CD14-positive monocyte (primary cell): ENCODE results near the gene NDUFS6. TPM values are rescaled to one million over a fixed set of nuclear protein-coding genes. Genes with fewer than 3 reads are reported as not detected.

ENCODE experiments used
- DNase-seq, 3 donors: peaks; one replicate each; pipeline ENCODE4 v3.0.0-alpha.2; 2011 to 2022
- H2AFZ ChIP-seq: 2 replicates; pipeline ENCODE4 v1.6.0; 2012; ENCODE audit warnings: mild to moderate bottlenecking, low read depth, low read length, inconsistent platforms; ENCODE audit not compliant: insufficient read depth, poor library complexity, severe bottlenecking
- H3K27ac ChIP-seq, 2 donors: 1 replicate in 1 of 2; 2 replicates in 1 of 2; pipeline ENCODE4 v1.5.1; 2012 to 2013; ENCODE audit warnings: low read length in 2 of 2, control low read depth in 1 of 2, inconsistent platforms in 1 of 2, low read depth in 1 of 2, mild to moderate bottlenecking in 1 of 2
- H3K27me3 ChIP-seq, 2 donors: one replicate each; pipeline versions ENCODE4 v1.6.0 to v1.6.1; 2011 to 2013; ENCODE audit warnings: low read length in 2 of 2; ENCODE audit not compliant: control insufficient read depth in 2 of 2, insufficient read depth in 2 of 2
- H3K36me3 ChIP-seq, 2 donors: replicated peaks in 1 of 2; 1 replicate in 1 of 2; 2 replicates in 1 of 2; pipeline versions ENCODE4 v1.5.1 to v1.6.1; 2012 to 2013; ENCODE audit warnings: low read length in 2 of 2, control low read depth in 1 of 2, inconsistent platforms in 1 of 2, mild to moderate bottlenecking in 1 of 2; ENCODE audit not compliant: insufficient read depth in 2 of 2, control insufficient read depth in 1 of 2
- H3K4me1 ChIP-seq, 2 donors: 1 replicate in 1 of 2; 2 replicates in 1 of 2; pipeline versions ENCODE4 v1.5.1 to v1.6.1; 2012 to 2013; ENCODE audit warnings: low read length in 2 of 2, control low read depth in 1 of 2, inconsistent platforms in 1 of 2, mild to moderate bottlenecking in 1 of 2, moderate library complexity in 1 of 2; ENCODE audit not compliant: insufficient read depth in 2 of 2, control insufficient read depth in 1 of 2
- H3K4me2 ChIP-seq: replicated peaks from 2 replicates; pipeline ENCODE3; 2012; ENCODE audit warnings: low read length, moderate library complexity, mild to moderate bottlenecking; ENCODE audit not compliant: poor library complexity, severe bottlenecking; ENCODE audit errors: extremely low read depth
- H3K4me3 ChIP-seq, 3 experiments: fragments of 200-600 bp in 1 of 3; sonication (generic) in 1 of 3; replicated peaks in 1 of 3; 1 replicate in 2 of 3; 2 replicates in 1 of 3; pipeline ENCODE4 v1.5.1; 2011 to 2013; ENCODE audit warnings: low read length in 3 of 3, mild to moderate bottlenecking in 3 of 3, control low read depth in 2 of 3, low read depth in 2 of 3, inconsistent platforms in 1 of 3, moderate library complexity in 1 of 3
- H3K79me2 ChIP-seq: 2 replicates; pipeline ENCODE4 v1.6.0; 2012; ENCODE audit warnings: mild to moderate bottlenecking, control low read depth, inconsistent platforms, low read length, moderate library complexity; ENCODE audit not compliant: insufficient read depth
- H3K9ac ChIP-seq: 2 replicates; pipeline ENCODE4 v1.6.0; 2017; ENCODE audit warnings: low read length, mild to moderate bottlenecking; ENCODE audit not compliant: insufficient read depth, poor library complexity, severe bottlenecking
- H3K9me3 ChIP-seq, 2 donors: replicated peaks in 1 of 2; 1 replicate in 1 of 2; 2 replicates in 1 of 2; pipeline versions ENCODE4 v1.5.1 to v1.6.1; 2012 to 2013; ENCODE audit warnings: low read length in 2 of 2, control low read depth in 1 of 2; ENCODE audit not compliant: control insufficient read depth in 1 of 2, insufficient read depth in 1 of 2
- H4K20me1 ChIP-seq: 2 replicates; pipeline ENCODE4 v1.6.0; 2012; ENCODE audit warnings: mild to moderate bottlenecking, low read length, control low read depth, moderate library complexity; ENCODE audit not compliant: insufficient read depth
- H3K27ac Mint-ChIP-seq, 7 donors: one replicate each; pipeline ENCODE4 v1.8.0; 2020; ENCODE audit warnings: mild to moderate bottlenecking in 7 of 7, mixed read lengths in 7 of 7, moderate library complexity in 6 of 7, inconsistent platforms in 2 of 7
- H3K27me3 Mint-ChIP-seq, 3 donors: one replicate each; pipeline ENCODE4 v1.8.0; 2021 to 2022; ENCODE audit warnings: low read depth in 3 of 3, mild to moderate bottlenecking in 3 of 3, mixed read lengths in 3 of 3, moderate library complexity in 3 of 3, inconsistent platforms in 1 of 3
- H3K36me3 Mint-ChIP-seq, 2 donors: one replicate each; pipeline ENCODE4 v1.8.0; 2020; ENCODE audit warnings: mixed read lengths in 2 of 2, inconsistent platforms in 1 of 2, mild to moderate bottlenecking in 1 of 2
- H3K4me1 Mint-ChIP-seq: one replicate; pipeline ENCODE4 v1.8.0; 2020; ENCODE audit warnings: mild to moderate bottlenecking, mixed read lengths
- H3K4me3 Mint-ChIP-seq, 2 donors: one replicate each; pipeline ENCODE4 v1.8.0; 2020; ENCODE audit warnings: mild to moderate bottlenecking in 2 of 2, mixed read lengths in 2 of 2, moderate library complexity in 1 of 2
- H3K9me3 Mint-ChIP-seq, 7 donors: one replicate each; pipeline ENCODE4 v1.8.0; 2020 to 2022; ENCODE audit warnings: mixed read lengths in 7 of 7, mild to moderate bottlenecking in 6 of 7, moderate library complexity in 6 of 7, inconsistent platforms in 2 of 7
- WGBS: methylation state at CpG from one replicate; pipeline ENCODE4 v1.1.5; 2013; ENCODE audit warnings: missing lambda C conversion rate; ENCODE audit not compliant: insufficient coverage; 5-methylcytosine and 5-hydroxymethylcytosine counted together
- intact Hi-C, 2 donors: fragments of 100-400 bp; cut with micrococcal nuclease; formaldehyde crosslinking; loops; one replicate each; pipeline versions ENCODE4 v1.15.0 to v1.15.1; 2023
- polyA plus RNA-seq, 3 donors: library from polyadenylated mRNA; depleted of rRNA in 1 of 3; unstranded in 2 of 3; stranded (reverse) in 1 of 3; fragments of 300-500 nt in 2 of 3; fragments of >200 nt in 1 of 3; fragmentation: Illumina TruSeq in 2 of 3; gene quantifications; 1 replicate in 2 of 3; 2 replicates in 1 of 3; pipeline ENCODE4 v1.2.3, GENCODE V29; 2012 to 2021
- TF ChIP-seq, protein P1 (sequence below): fragments of 200-600 bp; IDR thresholded peaks from one replicate; pipeline ENCODE4 v1.8.0; 2022; ENCODE audit warnings: antibody characterized with exemption, mild to moderate bottlenecking

Gene NDUFS6
- polyA plus RNA-seq, 3 donors, result 20.5 to 62.3 (median 62.2) TPM

DNA sequence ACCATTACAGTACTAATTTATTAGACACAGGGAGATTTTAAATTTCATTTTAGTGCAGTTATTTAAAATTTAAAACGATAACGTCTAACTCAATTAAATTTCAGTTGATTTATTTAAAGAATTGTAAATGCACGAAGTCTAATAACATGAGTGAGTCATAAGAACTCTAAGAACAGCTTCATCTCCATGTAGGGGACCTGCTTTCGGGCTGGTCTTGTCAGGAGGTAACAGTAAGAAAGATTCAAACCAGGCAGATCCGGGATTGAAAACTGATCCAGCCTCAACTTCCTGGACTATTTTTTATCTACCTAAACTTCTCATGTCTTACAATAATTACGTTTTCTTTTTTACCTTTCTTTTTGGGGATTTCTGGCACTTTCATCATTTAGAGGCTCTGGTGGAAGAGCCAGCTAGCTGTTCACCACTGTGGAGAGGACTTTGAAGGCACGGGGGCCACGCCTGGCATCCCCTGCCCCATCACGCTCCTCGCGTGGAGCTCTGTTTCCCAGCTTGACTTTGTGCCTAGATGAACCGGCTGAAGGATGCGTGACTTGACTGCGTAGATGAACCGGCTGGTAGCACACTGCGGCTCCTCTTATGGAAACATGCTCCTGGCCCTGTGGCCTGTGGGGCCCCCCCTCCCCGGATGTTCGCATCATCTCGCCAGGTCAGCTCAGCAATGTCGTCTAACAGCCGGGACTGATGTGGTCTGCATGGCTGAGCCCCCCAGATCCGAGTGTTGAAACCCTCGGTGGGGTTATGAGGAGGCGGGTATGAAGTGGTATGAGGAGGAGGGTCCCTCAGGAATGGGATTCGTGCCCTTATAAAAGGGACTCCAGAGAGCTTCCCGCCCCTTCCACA is 26.0 kb downstream of the NDUFS6 start:
- peaks cover 11 to 13% of the 10 kb centered on the region in 2 donors for H3K36me3 ChIP-seq
- no peaks in the 10 kb centered on the region for H3K4me1 Mint-ChIP-seq
- H3K27ac Mint-ChIP-seq, result no peak overlapping the region
- DNase-seq, result no peak
- no peaks in the 10 kb centered on the region for H3K79me2 ChIP-seq
- peak overlapping the region in 1 of 2 donors; percentile 42 for H3K4me3 Mint-ChIP-seq
- intact Hi-C loops, result no loop called here
- H3K36me3 Mint-ChIP-seq, result peaks cover 21 to 36% of the 10 kb centered on the region in 2 donors
- no peaks in the 10 kb centered on the region for H3K9me3 ChIP-seq
- no peaks in the 10 kb centered on the region for H4K20me1 ChIP-seq
- no peak overlapping the region for H3K27ac ChIP-seq
- H3K27me3 Mint-ChIP-seq, result peaks cover 4 to 11% (median 7%) of the 10 kb centered on the region in 3 donors
- H3K4me3 ChIP-seq, result no peak overlapping the region
- H3K9me3 Mint-ChIP-seq, result peaks cover 0 to 2% (median 0%) of the 10 kb centered on the region in 7 donors
- H2AFZ ChIP-seq, result no peak overlapping the region
- TF ChIP-seq, protein P1, sequence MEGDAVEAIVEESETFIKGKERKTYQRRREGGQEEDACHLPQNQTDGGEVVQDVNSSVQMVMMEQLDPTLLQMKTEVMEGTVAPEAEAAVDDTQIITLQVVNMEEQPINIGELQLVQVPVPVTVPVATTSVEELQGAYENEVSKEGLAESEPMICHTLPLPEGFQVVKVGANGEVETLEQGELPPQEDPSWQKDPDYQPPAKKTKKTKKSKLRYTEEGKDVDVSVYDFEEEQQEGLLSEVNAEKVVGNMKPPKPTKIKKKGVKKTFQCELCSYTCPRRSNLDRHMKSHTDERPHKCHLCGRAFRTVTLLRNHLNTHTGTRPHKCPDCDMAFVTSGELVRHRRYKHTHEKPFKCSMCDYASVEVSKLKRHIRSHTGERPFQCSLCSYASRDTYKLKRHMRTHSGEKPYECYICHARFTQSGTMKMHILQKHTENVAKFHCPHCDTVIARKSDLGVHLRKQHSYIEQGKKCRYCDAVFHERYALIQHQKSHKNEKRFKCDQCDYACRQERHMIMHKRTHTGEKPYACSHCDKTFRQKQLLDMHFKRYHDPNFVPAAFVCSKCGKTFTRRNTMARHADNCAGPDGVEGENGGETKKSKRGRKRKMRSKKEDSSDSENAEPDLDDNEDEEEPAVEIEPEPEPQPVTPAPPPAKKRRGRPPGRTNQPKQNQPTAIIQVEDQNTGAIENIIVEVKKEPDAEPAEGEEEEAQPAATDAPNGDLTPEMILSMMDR, result no peak
- no peak overlapping the region for H3K4me2 ChIP-seq
- no peaks in the 10 kb centered on the region for H3K27me3 ChIP-seq
- no peaks in the 10 kb centered on the region for H3K4me1 ChIP-seq
- WGBS, result 97% methylated on average over 22 of the region's 26 CpGs
- H3K9ac ChIP-seq, result no peak overlapping the region

DNA sequence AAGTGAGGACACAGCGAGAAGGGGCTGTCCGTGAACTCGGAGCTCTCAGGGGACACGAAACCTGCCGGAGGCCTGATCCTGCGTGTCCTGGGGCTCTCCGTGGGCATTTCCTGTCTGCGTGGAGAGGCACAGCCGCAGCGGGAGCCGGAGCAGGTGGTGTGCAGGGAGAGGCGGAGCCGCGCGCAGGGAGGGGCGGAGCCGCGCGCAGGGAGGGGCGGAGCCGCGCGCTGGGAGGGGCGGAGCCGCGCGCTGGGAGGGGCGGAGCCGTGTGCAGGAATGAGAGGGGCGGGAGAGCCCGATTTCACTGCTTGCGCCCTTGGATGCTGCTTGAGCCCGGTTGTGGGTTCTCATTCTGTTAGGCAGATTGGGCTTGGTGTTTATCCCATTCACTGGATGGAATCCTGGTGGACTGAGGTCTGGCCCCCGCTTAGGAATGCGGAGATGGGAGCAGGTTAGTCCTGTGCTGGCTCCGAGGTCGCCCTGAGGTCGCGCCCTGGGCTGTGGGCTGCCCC is 26.7 kb downstream of the NDUFS6 start:
- peaks cover 7 to 12% of the 10 kb centered on the region in 2 donors for H3K36me3 ChIP-seq
- H3K27ac ChIP-seq, result no peak overlapping the region
- H3K36me3 Mint-ChIP-seq, result peaks cover 18 to 29% of the 10 kb centered on the region in 2 donors
- H3K9me3 ChIP-seq, result no peaks in the 10 kb centered on the region
- H3K9me3 Mint-ChIP-seq, result peaks cover 0 to 2% (median 0%) of the 10 kb centered on the region in 7 donors
- no peaks in the 10 kb centered on the region for H3K4me1 Mint-ChIP-seq
- H3K9ac ChIP-seq, result no peak overlapping the region
- 60% methylated on average over 28 of the region's 39 CpGs for WGBS
- intact Hi-C loops, result no loop called here
- DNase-seq, result no peak
- H3K27me3 ChIP-seq, result no peaks in the 10 kb centered on the region
- H3K27ac Mint-ChIP-seq, result no peak overlapping the region
- no peaks in the 10 kb centered on the region for H4K20me1 ChIP-seq
- no peak overlapping the region for H3K4me3 ChIP-seq
- H3K4me2 ChIP-seq, result no peak overlapping the region
- H2AFZ ChIP-seq, result no peak overlapping the region
- H3K4me3 Mint-ChIP-seq, result peak overlapping the region in 1 of 2 donors; percentile 42
- no peaks in the 10 kb centered on the region for H3K4me1 ChIP-seq
- no peaks in the 10 kb centered on the region for H3K79me2 ChIP-seq
- peaks cover 7 to 14% (median 11%) of the 10 kb centered on the region in 3 donors for H3K27me3 Mint-ChIP-seq
- TF ChIP-seq, protein P1, result no peak
